Fibroblast of skin of left quadriceps (primary cell): ENCODE measurements around the gene ARMH3.
"Not testable (repeated sequence)": the region's sequence is repeated elsewhere in the genome, so short reads cannot be mapped to it uniquely, and the experiment has no call there.

Experiments
- DNase-seq, 2 experiments: peaks; one replicate each; pipeline ENCODE4 v3.0.0-alpha.2; 2013; ENCODE audit warnings: low read depth in 2 of 2

The ARMH3 gene

GRCh38 chr10:102046095-102046494 lies 9.9 kb downstream of the ARMH3 start:
- no peak for DNase-seq

GRCh38 chr10:102045292-102045691 lies 10.7 kb downstream of the ARMH3 start:
- DNase-seq: no peak

GRCh38 chr10:102040305-102041050 lies 15.5 kb downstream of the ARMH3 start:
- DNase-seq: no peak

- no peak for DNase-seq
Measured at GRCh38 chr10:102038410-102038809, 17.6 kb downstream of the ARMH3 start.

DNA sequence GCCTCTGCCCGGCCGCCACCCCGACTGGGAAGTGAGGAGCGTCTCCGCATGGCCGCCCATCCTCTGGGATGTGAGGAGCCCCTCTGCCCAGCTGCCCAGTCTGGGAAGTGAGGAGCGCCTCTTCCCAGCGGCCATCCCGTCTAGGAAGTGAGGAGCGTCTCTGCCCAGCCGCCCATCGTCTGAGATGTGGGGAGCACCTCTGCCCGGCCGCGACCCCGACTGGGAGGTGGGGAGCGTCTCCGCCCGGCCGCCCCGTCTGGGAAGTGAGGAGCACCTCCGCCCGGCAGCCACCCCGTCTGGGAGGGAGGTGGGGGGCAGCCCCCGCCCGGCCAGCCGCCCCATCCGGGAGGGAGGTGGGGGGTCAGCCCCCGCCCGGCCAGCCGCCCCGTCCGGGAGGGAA lies 20.2 kb downstream of the ARMH3 start:
- not testable (repeated sequence) for DNase-seq

- no peak for DNase-seq
Measured at GRCh38 chr10:102033787-102034186, 22.2 kb downstream of the ARMH3 start.

- no peak for DNase-seq
Measured at GRCh38 chr10:102027261-102027660, 28.7 kb downstream of the ARMH3 start.

DNA sequence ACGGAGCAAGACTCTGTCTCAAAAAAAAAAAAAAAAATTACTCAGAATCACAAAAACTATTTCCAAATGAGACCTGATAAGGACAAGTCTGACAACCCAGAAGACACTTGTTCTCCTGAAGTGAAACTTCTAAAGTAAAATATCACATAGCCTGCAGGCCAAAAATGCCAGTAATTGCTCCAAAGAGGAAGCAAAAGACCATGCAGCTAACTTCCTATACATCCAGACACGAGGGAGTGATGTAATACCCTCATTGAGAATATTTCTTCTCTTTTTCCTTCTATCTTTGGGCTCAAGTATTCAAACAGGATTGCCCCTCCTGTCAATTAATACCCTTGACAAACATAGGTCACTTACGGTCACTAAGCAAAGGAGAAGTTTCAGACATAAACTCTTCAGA lies 31.2 kb downstream of the ARMH3 start:
- no peak for DNase-seq

DNA sequence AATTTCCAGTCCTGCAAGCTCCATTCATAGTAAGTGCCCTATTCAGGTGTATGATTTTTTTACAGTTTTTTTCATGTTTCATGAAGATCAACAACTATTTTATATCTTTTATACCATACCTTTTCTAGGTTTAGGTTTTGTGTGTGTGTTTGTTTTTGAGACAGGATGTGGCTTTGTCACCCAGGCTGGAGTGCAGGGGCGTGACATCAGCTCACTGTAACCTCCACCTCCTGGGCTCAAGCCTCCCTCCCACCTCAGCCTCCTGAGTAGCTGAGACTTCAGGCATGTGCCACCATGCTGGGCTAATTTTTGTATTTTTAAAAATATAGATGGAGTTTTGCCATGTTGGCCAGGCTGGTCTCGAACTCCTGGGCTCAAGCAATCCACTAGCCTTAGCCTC lies 35.0 kb downstream of the ARMH3 start:
- no peak for DNase-seq

- DNase-seq: no peak
Measured at GRCh38 chr10:102017295-102017694, 38.7 kb downstream of the ARMH3 start.

- no peak for DNase-seq
Measured at GRCh38 chr10:102016416-102016815, 39.6 kb downstream of the ARMH3 start.

- DNase-seq: no peak
Measured at GRCh38 chr10:102010961-102011360, 45.0 kb downstream of the ARMH3 start.

DNA sequence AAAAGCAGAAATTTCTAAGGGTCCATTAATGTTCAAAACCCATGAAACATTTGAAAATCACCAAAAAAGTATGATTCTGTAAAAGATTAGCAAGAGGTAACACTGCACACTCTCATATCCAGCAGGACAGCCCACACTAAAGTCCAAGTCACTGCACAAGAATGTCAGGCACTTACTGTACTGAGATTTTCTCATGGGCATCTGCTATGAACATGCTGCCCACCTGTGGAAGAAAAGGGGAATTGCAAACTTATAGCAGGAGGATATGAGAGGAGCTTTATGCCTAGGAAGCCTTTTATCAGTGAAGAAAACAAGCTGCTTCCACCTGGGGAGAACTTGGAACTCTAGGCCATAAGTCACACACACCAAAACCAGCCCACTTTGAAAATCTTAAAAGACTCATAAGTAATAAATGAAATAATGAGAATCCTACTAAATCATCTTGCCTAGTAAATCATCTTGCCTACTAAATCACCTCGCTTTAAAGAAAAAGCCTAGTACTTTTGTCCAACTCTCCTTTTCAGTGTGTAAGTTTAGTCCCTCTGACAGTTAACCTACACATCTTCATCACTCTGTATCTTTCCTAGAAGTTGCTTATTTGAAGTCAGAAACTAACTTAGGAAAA lies 46.1 kb downstream of the ARMH3 start:
- DNase-seq: peak; percentile 78 to 82

GRCh38 chr10:102007796-102008195 lies 48.2 kb downstream of the ARMH3 start:
- no peak for DNase-seq

DNA sequence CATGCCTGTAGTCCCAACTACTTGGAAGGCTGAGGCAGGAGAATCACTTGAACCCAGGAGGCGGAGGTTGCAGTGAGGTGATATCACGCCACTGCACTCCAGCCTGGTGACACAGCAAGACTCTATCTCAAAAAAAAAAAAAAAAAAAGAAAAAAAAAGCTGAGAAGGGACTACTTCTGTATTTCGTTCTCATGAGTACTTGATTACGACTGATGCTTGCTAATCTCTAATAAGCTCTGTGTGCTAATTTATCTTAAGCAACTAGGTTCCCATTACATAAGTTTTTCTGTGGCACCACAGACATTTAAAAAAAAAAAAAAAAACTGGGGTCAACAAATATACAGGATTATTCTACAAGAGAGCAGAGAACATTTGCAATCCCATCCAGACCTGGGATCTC lies 48.9 kb downstream of the ARMH3 start:
- not testable (repeated sequence) for DNase-seq

DNA sequence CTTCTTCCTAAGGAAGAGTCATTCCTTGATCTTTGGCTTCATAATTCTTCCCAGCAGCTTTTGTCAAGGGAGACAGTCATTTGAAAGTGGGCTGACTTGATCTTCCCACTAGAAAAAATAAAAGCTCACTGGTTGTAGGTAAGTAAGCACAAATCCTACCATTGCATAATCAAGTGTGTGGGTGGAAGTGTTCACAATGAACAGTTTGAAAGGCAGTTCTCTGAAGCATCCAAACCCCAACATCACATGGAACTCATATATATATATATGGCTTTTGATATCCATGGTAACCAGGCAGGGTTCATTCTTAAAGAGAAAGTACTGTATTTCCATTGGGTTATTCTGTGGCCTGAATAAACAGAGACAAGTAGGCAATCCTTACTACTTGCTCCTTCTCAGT lies 51.6 kb downstream of the ARMH3 start:
- DNase-seq: no peak

GRCh38 chr10:102003541-102003940 lies 52.4 kb downstream of the ARMH3 start:
- DNase-seq: peak in 1 of 2 experiments; percentile 5

GRCh38 chr10:102001435-102002068 lies 54.4 kb downstream of the ARMH3 start:
- DNase-seq: no peak

DNA sequence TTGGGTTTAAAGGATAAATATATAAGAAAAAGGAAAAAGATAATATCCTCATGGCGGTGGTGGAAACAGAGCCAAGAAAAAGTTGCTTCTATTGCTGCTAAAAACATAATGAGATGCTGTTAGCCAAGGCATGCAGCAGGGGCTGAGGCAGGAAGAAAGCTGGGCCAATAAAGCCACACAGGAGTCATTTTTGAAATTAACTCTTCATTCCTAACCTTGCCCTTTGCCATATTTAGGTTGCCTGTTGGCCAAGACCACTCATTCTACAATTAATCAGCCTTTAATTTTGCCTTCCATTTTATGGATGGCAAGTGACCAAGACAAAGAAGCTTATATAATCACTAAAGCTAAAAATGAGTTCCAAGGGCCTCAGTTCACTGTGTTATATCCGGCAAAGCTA lies 58.2 kb downstream of the ARMH3 start:
- no peak for DNase-seq

- peak in 1 of 2 experiments; percentile 5 for DNase-seq
Measured at GRCh38 chr10:101995451-101996063, 60.4 kb downstream of the ARMH3 start.

DNA sequence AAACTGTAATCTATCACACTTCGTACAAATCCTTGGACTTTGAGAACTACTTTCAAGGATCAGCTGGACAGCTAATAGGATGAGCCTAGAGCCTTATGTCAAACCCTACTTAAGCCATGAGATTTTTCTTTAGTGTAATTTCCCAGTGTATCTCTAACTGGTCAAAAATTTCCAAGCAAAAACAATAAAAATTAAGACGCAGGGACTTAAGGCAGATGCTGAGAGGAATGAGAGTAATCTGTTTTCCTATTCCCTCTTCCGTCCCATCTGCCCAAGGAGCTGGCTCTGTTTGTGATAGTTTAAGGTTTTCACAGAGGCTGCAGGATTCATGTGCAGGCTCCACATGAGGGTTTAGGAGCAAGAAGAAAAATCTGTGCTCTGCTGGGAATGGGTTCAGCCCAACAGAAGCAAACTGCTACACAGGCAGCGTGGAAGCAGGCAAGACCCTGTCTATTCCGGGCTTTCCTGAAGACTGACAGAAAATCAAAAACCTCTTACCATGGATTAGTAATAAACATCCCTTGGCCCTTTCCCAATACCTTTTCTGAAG lies 62.2 kb downstream of the ARMH3 start:
- no peak for DNase-seq

- DNase-seq: no peak
Measured at GRCh38 chr10:101993221-101993620, 62.8 kb downstream of the ARMH3 start.
